ENCODE measurements around the gene VPS37B.

VPS37B gene

GRCh38 chr12:122844366-122844971 lies 51.5 kb downstream of the VPS37B start:
- H3K4me3 ChIP-seq (replicated peaks; ENCODE audit: low read depth, low read length): no peak overlapping the region
- no peak for TF ChIP-seq CTCF (IDR thresholded peaks at IDR 0.05; ENCODE audit: low read length, missing control alignments)
- no peak for DNase-seq (ENCODE audit: low read depth)

- no peak for TF ChIP-seq CTCF (IDR thresholded peaks at IDR 0.05; ENCODE audit: low read length, missing control alignments)
- H3K4me3 ChIP-seq (replicated peaks; ENCODE audit: low read depth, low read length): no peak overlapping the region
- DNase-seq (ENCODE audit: low read depth): no peak
Measured at GRCh38 chr12:122843455-122843854, 52.5 kb downstream of the VPS37B start.

GRCh38 chr12:122842505-122843405 lies 53.2 kb downstream of the VPS37B start:
- TF ChIP-seq CTCF (IDR thresholded peaks at IDR 0.05; ENCODE audit: low read length, missing control alignments): no peak
- no peak for DNase-seq (ENCODE audit: low read depth)
- no peak overlapping the region for H3K4me3 ChIP-seq (replicated peaks; ENCODE audit: low read depth, low read length)

- no peak for DNase-seq (ENCODE audit: low read depth)
- TF ChIP-seq CTCF (IDR thresholded peaks at IDR 0.05; ENCODE audit: low read length, missing control alignments): no peak
- H3K4me3 ChIP-seq (replicated peaks; ENCODE audit: low read depth, low read length): no peak overlapping the region
Measured at GRCh38 chr12:122841544-122842321, 54.2 kb downstream of the VPS37B start.

- TF ChIP-seq CTCF (IDR thresholded peaks at IDR 0.05; ENCODE audit: low read length, missing control alignments): no peak
- no peak for DNase-seq (ENCODE audit: low read depth)
- H3K4me3 ChIP-seq (replicated peaks; ENCODE audit: low read depth, low read length): no peak overlapping the region
Measured at GRCh38 chr12:122840580-122841513, 55.1 kb downstream of the VPS37B start.

GRCh38 chr12:122839907-122840554 lies 55.9 kb downstream of the VPS37B start:
- TF ChIP-seq CTCF (IDR thresholded peaks at IDR 0.05; ENCODE audit: low read length, missing control alignments): no peak
- no peak for DNase-seq (ENCODE audit: low read depth)
- H3K4me3 ChIP-seq (replicated peaks; ENCODE audit: low read depth, low read length): no peak overlapping the region
